NCI-H1105 (cell line): ENCODE results near the gene CFAP299.

Experiments
- DNase-seq: peaks from one replicate; lab custom pipeline; 2025; lab: John Stamatoyannopoulos, UW

CFAP299 gene

GRCh38 chr4:80927420-80927819 lies 591.9 kb downstream of the CFAP299 start:
- DNase-seq, result no peak

GRCh38 chr4:80931631-80932081 lies 596.1 kb downstream of the CFAP299 start:
- no peak for DNase-seq

GRCh38 chr4:80948141-80948540 lies 612.6 kb downstream of the CFAP299 start:
- no peak for DNase-seq

GRCh38 chr4:80948995-80949394 lies 613.5 kb downstream of the CFAP299 start:
- DNase-seq, result no peak

DNA sequence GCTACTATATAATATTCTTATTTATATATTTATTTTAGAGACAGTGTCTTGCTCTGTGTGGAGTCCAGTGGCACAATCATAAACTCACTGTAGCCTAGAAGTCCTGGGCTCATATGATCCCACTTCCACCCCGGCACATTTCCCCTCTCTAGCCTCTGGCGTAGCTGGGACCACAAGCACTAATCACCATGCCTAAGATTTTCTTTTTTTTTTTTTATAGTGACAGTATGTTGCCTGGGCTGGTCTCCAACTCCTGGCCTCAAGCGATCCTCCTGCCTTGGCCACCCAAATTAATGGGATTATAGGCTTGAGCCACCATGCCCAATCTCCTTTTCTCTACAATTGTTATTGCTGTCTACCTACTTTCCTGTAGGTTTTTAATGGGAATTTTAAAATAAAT lies 620.9 kb downstream of the CFAP299 start:
- DNase-seq, result no peak

DNA sequence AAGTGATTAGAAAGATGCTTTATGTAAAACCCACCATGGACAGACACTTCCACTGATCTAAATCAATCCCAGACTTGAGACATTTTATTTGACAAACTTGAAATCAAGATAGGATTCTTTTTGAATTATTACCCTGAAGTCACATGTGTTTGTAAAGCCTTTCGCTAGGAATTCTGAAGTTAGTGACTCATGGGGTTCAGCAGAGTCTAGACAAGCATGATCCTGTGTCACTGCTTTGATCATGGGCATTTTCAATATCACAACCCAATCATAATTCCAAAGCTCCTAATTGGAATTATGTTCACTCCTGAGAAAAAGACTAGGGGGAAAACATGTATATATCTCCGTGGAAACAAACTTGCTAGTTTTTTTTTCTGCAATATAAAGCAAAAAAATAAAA lies 627.5 kb downstream of the CFAP299 start:
- DNase-seq, result no peak

DNA sequence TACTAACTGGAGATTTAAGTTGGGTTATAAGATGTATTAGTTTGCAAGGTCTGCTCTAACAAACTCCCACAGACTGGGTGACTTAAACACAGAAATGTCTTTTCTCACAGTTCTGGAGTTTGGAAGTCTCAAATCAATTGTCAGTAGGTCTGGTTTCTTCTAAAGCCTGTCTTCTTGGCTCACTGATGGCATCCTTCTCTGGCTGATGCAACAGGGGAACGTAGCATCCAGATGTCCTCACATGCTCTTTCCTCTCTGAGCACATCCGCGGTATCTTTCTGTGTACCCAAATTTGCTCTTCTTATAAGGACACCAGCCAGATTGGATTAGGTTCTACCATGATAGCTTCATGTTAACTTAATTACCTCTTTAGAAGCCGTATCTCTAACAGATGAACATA lies 631.8 kb downstream of the CFAP299 start:
- no peak for DNase-seq

GRCh38 chr4:80980239-80980638 lies 644.7 kb downstream of the CFAP299 start:
- no peak for DNase-seq

- DNase-seq, result no peak
Measured at GRCh38 chr4:80986011-80986410, 650.5 kb downstream of the CFAP299 start.

DNA sequence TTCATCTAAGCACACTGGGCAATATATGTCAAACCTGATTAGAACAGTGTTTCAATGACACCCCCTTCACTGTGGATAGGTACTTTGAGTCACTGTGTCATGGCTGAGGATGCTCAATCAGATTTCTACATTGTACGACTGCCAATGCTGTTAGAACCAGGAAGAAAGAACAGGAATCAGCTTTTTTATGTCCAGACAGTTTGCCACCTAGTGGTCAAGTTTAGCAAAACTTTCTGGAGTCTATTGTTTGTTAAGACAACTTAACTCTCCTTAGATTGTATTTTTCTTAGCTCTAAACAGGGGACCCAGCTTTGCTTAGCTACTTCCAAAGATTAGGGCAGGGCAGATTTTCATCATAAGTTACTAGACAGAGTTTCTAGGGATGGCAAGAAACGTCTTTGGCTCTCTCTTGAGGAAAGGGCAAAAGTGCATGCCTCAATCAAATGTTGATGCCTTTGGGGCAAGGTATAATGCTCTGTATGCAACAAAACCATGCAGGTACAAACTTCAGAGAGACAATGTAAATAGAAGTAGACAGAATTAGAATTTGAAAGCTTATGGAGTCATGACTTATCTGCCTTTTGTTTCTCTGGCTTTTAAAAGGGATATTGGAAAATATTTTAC lies 654.5 kb downstream of the CFAP299 start:
- peak; percentile 18 for DNase-seq

- DNase-seq, result no peak
Measured at GRCh38 chr4:80990851-80991250, 655.3 kb downstream of the CFAP299 start.

DNA sequence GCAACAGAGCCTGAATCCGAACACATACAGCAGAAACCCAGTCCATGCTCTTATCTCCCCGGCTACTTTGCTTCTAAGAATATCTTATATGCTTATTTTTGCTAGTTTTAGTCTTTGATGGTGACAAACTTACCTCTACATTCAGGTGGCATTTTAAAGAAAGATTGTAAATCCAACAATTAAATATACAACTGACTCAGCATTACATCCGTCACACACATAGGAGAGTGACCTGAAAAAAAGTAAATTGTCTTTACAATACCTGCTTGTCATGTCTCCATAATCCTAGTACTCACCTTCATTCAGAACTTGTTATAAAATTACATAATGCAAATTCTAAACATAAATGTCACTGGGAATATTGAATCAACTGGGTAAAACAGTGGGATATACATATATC lies 664.4 kb downstream of the CFAP299 start:
- DNase-seq, result no peak

DNA sequence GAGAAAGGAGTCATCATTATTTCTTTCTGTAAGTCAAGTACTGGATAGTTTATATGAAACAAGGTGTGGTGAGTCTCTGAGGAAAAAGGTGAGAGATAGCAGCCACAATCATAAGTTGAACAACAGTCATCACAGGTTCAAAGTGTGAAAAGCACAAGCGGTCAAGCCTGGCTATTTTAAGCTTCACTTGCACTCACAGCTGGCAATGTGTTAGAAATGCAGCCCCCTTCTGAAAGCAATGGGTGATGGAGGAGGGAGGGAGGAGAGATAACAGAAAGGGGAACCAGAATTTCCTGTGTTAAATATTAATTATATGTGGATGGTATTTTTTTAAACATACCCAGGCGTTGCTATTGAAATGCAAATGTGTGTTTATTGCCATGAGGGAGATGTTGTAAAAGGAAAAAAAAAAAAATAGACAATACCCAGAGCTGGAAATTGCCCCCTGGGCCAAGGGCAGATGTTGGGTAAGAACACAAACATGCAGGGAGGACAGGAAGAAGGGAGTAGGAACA lies 668.1 kb downstream of the CFAP299 start:
- DNase-seq, result no peak

GRCh38 chr4:81007417-81007816 lies 671.9 kb downstream of the CFAP299 start:
- DNase-seq, result no peak
